ENCODE measurements around the gene FBF1. TPM values are rescaled to one million over a fixed set of nuclear protein-coding genes. Genes with fewer than 3 reads are reported as not detected.
A peak's percentile ranks its signal among the peaks of the same experiment; 100 is the strongest.

The FBF1 gene
- total RNA-seq, 1 donor from 2014 or later: 5.1 TPM

DNA sequence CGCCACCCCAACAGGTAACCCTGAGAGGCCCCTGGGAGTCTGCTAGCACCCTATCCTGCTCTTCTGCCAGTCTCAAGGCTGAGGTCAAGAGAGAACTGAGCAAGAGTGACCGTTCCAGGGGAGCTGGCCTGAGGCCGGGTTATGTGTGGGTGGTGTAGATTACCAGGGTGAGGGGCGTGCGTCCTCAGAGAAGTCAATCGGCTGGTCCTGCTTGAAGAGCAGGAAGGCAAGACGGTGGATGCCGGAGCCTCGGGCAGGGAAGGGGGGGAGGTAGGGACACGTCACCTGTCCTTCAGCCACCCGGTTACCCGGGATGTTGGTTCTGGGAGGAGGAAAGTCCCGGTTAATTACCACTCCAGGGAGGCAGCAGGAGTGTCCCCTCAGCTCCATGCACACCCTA lies 41.5 kb downstream of the FBF1 start:
- no peak for FAIRE-seq
- no peaks in the 10 kb centered on the region for H3K9me3 ChIP-seq (ENCODE audit: insufficient read depth, low read depth, low read length)
- no peaks in the 10 kb centered on the region for H3K27me3 Mint-ChIP-seq (ENCODE audit: low read depth, unreplicated experiment)
- no peak overlapping the region for H3K9ac ChIP-seq (ENCODE audit: low read length)
- DNase-seq (ENCODE audit: low read depth): no peak
- no peak overlapping the region for H3K4me3 ChIP-seq (ENCODE audit: insufficient read depth, low read depth, low read length)
- peaks cover 4% of the 10 kb centered on the region for H3K36me3 Mint-ChIP-seq (ENCODE audit: low read depth, unreplicated experiment)
- peaks cover 10% of the 10 kb centered on the region for H3K4me1 Mint-ChIP-seq (ENCODE audit: low read depth, unreplicated experiment)
- peaks cover 30% of the 10 kb centered on the region for H3K79me2 ChIP-seq (ENCODE audit: insufficient read depth, low read length)
- H4K20me1 ChIP-seq (ENCODE audit: insufficient read depth, low read length): peaks cover 14% of the 10 kb centered on the region
- H3K27ac Mint-ChIP-seq (ENCODE audit: unreplicated experiment): no peak overlapping the region
- no peak for TF ChIP-seq CTCF (IDR thresholded peaks at IDR 0.05; ENCODE audit: insufficient read depth, low read depth, low read length)
- TF ChIP-seq EZH2 (IDR thresholded peaks at IDR 0.05; ENCODE audit: insufficient read depth, low read length): no peak
- H3K9me3 Mint-ChIP-seq (ENCODE audit: unreplicated experiment): no peaks in the 10 kb centered on the region
- H3K36me3 ChIP-seq (ENCODE audit: insufficient read depth, low read length): peaks cover 14% of the 10 kb centered on the region
- H2AFZ ChIP-seq (ENCODE audit: low read depth, low read length): no peak overlapping the region
- peaks cover 17% of the 10 kb centered on the region for H3K4me1 ChIP-seq (ENCODE audit: insufficient read depth, low read length)
- no peaks in the 10 kb centered on the region for H3K27me3 ChIP-seq (ENCODE audit: insufficient read depth, low read length)
- H3K27ac ChIP-seq (ENCODE audit: low read depth, low read length): no peak overlapping the region
- H3K4me3 Mint-ChIP-seq (ENCODE audit: unreplicated experiment): no peak overlapping the region
- H3K4me2 ChIP-seq (ENCODE audit: low read length): no peak overlapping the region

DNA sequence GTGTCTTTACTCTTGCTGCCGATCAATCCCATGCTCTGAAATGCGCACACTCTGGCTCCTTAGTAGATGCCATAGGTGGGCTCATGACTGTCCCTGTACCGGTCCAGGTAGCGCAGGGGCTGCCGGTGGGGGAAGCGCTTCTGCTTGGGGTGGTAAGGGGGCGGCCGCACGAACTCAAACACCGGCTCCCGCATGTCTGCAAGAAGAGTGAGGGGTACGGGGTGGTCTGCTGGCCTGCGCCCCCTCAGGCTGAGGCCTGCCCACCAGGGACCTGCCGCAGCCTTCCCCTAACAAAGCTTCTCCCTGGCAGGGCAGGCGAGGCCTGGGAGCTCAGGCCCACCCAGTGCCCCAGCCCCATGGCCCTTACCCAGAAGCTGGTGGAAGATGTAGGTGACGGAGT lies 42.1 kb downstream of the FBF1 start:
- H3K4me3 Mint-ChIP-seq (ENCODE audit: unreplicated experiment): no peak overlapping the region
- no peak overlapping the region for H3K27ac Mint-ChIP-seq (ENCODE audit: unreplicated experiment)
- H3K4me1 Mint-ChIP-seq (ENCODE audit: low read depth, unreplicated experiment): peaks cover 12% of the 10 kb centered on the region
- H3K9ac ChIP-seq (ENCODE audit: low read length): no peak overlapping the region
- peaks cover 29% of the 10 kb centered on the region for H3K79me2 ChIP-seq (ENCODE audit: insufficient read depth, low read length)
- H3K4me1 ChIP-seq (ENCODE audit: insufficient read depth, low read length): peaks cover 13% of the 10 kb centered on the region
- peaks cover 14% of the 10 kb centered on the region for H3K36me3 ChIP-seq (ENCODE audit: insufficient read depth, low read length)
- FAIRE-seq (no peak), DNase-seq (ENCODE audit: low read depth) (no peak)
- TF ChIP-seq CTCF (IDR thresholded peaks at IDR 0.05; ENCODE audit: insufficient read depth, low read depth, low read length) (no peak), EZH2 (IDR thresholded peaks at IDR 0.05; ENCODE audit: insufficient read depth, low read length) (no peak)
- H3K9me3 Mint-ChIP-seq (ENCODE audit: unreplicated experiment): no peaks in the 10 kb centered on the region
- no peak overlapping the region for H2AFZ ChIP-seq (ENCODE audit: low read depth, low read length)
- H3K27me3 Mint-ChIP-seq (ENCODE audit: low read depth, unreplicated experiment): no peaks in the 10 kb centered on the region
- no peaks in the 10 kb centered on the region for H3K9me3 ChIP-seq (ENCODE audit: insufficient read depth, low read depth, low read length)
- H3K36me3 Mint-ChIP-seq (ENCODE audit: low read depth, unreplicated experiment): peaks cover 4% of the 10 kb centered on the region
- no peak overlapping the region for H3K4me2 ChIP-seq (ENCODE audit: low read length)
- peaks cover 19% of the 10 kb centered on the region for H4K20me1 ChIP-seq (ENCODE audit: insufficient read depth, low read length)
- no peak overlapping the region for H3K27ac ChIP-seq (ENCODE audit: low read depth, low read length)
- no peak overlapping the region for H3K4me3 ChIP-seq (ENCODE audit: insufficient read depth, low read depth, low read length)
- H3K27me3 ChIP-seq (ENCODE audit: insufficient read depth, low read length): no peaks in the 10 kb centered on the region

- Histone ChIP-seq H3K27ac (ENCODE audit: low read depth, low read length) (no peak overlapping the region), H2AFZ (ENCODE audit: low read depth, low read length) (no peak overlapping the region), H3K9me3 (ENCODE audit: insufficient read depth, low read depth, low read length) (no peaks in the 10 kb centered on the region), H3K4me1 (ENCODE audit: insufficient read depth, low read length) (peaks cover 12% of the 10 kb centered on the region), H3K4me2 (ENCODE audit: low read length) (no peak overlapping the region), H3K27me3 (ENCODE audit: insufficient read depth, low read length) (no peaks in the 10 kb centered on the region), H3K4me3 (ENCODE audit: insufficient read depth, low read depth, low read length) (no peak overlapping the region), H3K79me2 (ENCODE audit: insufficient read depth, low read length) (peaks cover 21% of the 10 kb centered on the region), H3K9ac (ENCODE audit: low read length) (no peak overlapping the region), H3K36me3 (ENCODE audit: insufficient read depth, low read length) (peaks cover 14% of the 10 kb centered on the region), H4K20me1 (ENCODE audit: insufficient read depth, low read length) (peaks cover 26% of the 10 kb centered on the region)
- H3K27me3 Mint-ChIP-seq (ENCODE audit: low read depth, unreplicated experiment): no peaks in the 10 kb centered on the region
- DNase-seq (ENCODE audit: low read depth) (no peak), FAIRE-seq (no peak)
- no peak overlapping the region for H3K27ac Mint-ChIP-seq (ENCODE audit: unreplicated experiment)
- peaks cover 4% of the 10 kb centered on the region for H3K36me3 Mint-ChIP-seq (ENCODE audit: low read depth, unreplicated experiment)
- peaks cover 12% of the 10 kb centered on the region for H3K4me1 Mint-ChIP-seq (ENCODE audit: low read depth, unreplicated experiment)
- no peaks in the 10 kb centered on the region for H3K9me3 Mint-ChIP-seq (ENCODE audit: unreplicated experiment)
- peak overlapping the region; percentile 79 for H3K4me3 Mint-ChIP-seq (ENCODE audit: unreplicated experiment)
- TF ChIP-seq CTCF (IDR thresholded peaks at IDR 0.05; ENCODE audit: insufficient read depth, low read depth, low read length): no peak
- TF ChIP-seq EZH2 (IDR thresholded peaks at IDR 0.05; ENCODE audit: insufficient read depth, low read length): no peak
These were observed 42.8 kb downstream of the FBF1 start for GRCh38 chr17:75898065-75898464.

All from astrocyte (in vitro differentiated cells and primary cell).